NB4 (cell line): ENCODE data around the gene TMOD1.
A peak's percentile ranks its signal among the peaks of the same experiment; 100 is the strongest.

Source experiments
- DNase-seq: peaks from one replicate; pipeline ENCODE4 v3.0.0; 2010; ENCODE audit warnings: low read depth
- H3K4me3 ChIP-seq: one replicate; pipeline ENCODE4 v1.5.1; 2011; ENCODE audit warnings: mild to moderate bottlenecking, low read depth, low read length, moderate library complexity
- CTCF ChIP-seq: IDR thresholded peaks from one replicate; pipeline ENCODE4 v1.5.1; 2012; ENCODE audit warnings: low read depth, low read length
- MAX ChIP-seq: IDR thresholded peaks from 2 replicates; pipeline ENCODE4 v1.6.1; 2011; ENCODE audit warnings: low read depth, low read length
- MYC ChIP-seq: IDR thresholded peaks from 2 replicates; pipeline ENCODE4 v1.6.1; 2011; ENCODE audit warnings: low read depth, low read length
- POLR2A ChIP-seq: IDR thresholded peaks from 2 replicates; pipeline ENCODE4 v1.6.1; 2011; ENCODE audit warnings: mild to moderate bottlenecking; ENCODE audit not compliant: insufficient read length; ENCODE audit errors: extremely low read depth

Gene TMOD1

GRCh38 chr9:97632248-97632984, 130.9 kb downstream of the TMOD1 start:
- DNase-seq = no peak
- TF ChIP-seq POLR2A = no peak
- TF ChIP-seq CTCF = no peak
- TF ChIP-seq MYC = no peak
- no peak for TF ChIP-seq MAX
- peak overlapping the region; percentile 78 for H3K4me3 ChIP-seq

- H3K4me3 ChIP-seq = peak within 1 kb of the TSS; percentile 78
- TF ChIP-seq MAX (peak; percentile 92), CTCF (no peak), POLR2A (peak; percentile 89), MYC (peak; percentile 84)
- peak; percentile 98 for DNase-seq
These were observed 131.8 kb downstream of the TMOD1 start, which contains the start of the genes NCBP1 and TSTD2 for GRCh38 chr9:97632985-97633858. Gene NCBP1 (plus strand): TSS chr9:97633821. CDS start chr9:97633882, 61 bp downstream. Gene TSTD2 (minus strand): TSS chr9:97633368. CDS start chr9:97627562, 5,806 bp downstream.

GRCh38 chr9:97633859-97634490, 132.5 kb downstream of the TMOD1 start:
- no peak for TF ChIP-seq POLR2A
- no peak for TF ChIP-seq MYC
- no peak for TF ChIP-seq CTCF
- no peak; the same call in 1 of the 2 replicates for TF ChIP-seq MAX
- H3K4me3 ChIP-seq = peak overlapping the region; percentile 78
- no peak for DNase-seq

- TF ChIP-seq MAX (no peak), MYC (no peak)
- peak overlapping the region; percentile 78 for H3K4me3 ChIP-seq
- no peak for DNase-seq
These were observed 133.6 kb downstream of the TMOD1 start for GRCh38 chr9:97635026-97635425.

- DNase-seq = peak; percentile 28
- H3K4me3 ChIP-seq = peak overlapping the region; percentile 29
- no peak for TF ChIP-seq CTCF
- TF ChIP-seq POLR2A = no peak
- TF ChIP-seq MYC = no peak
- TF ChIP-seq MAX = no peak
These were observed 135.4 kb downstream of the TMOD1 start for GRCh38 chr9:97636903-97637302.

- TF ChIP-seq MYC (no peak), CTCF (peak; percentile 12), POLR2A (no peak)
- DNase-seq = peak; percentile 42
- peak overlapping the region; percentile 32 for H3K4me3 ChIP-seq
These were observed 137.2 kb downstream of the TMOD1 start for GRCh38 chr9:97638666-97639065.
